ENCODE data around the gene HLA-DRA. TPM values are rescaled to one million over a fixed set of nuclear protein-coding genes. Genes with fewer than 3 reads are reported as not detected.
"Not testable (repeated sequence)": the region's sequence is repeated elsewhere in the genome, so short reads cannot be mapped to it uniquely, and the experiment has no call there.

Gene HLA-DRA
- total RNA-seq, 2 experiments from 2014 or later: 4.3 to 6.0 TPM

DNA sequence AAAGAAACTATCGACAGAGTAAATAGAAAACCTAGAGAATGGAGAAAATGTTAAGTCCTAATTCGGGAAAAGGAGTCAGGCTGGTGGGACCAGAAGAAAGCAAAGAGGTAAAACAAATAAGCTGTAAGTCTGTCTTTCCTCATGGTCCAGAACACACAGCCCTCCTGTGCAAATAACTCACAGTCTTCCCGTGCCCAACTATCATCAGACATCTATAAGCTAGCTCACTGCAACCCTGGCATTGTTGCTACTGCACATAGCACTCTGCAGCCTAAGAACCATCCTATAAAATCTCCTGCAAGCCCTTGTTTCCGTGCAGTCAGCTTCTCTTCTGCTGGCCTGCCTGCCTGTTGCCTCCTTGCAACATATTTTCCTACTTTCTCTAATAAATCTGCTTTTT lies 17.4 kb downstream of the HLA-DRA start:
- ChIA-PET CTCF (no interaction called here), POLR2A (no interaction called here)
- Mint-ChIP-seq H3K9me3 (ENCODE audit: low read depth) (peaks cover 8% of the 10 kb centered on the region), H3K4me1 (no peaks in the 10 kb centered on the region), H3K36me3 (ENCODE audit: low read depth) (no peaks in the 10 kb centered on the region), H3K27me3 (peaks cover 47% of the 10 kb centered on the region), H3K4me3 (no peak overlapping the region), H3K27ac (no peak overlapping the region)
- intact Hi-C loops (cut with DNase I, micrococcal nuclease): no loop called here
- no peak for ATAC-seq
- no peak for DNase-seq

DNA sequence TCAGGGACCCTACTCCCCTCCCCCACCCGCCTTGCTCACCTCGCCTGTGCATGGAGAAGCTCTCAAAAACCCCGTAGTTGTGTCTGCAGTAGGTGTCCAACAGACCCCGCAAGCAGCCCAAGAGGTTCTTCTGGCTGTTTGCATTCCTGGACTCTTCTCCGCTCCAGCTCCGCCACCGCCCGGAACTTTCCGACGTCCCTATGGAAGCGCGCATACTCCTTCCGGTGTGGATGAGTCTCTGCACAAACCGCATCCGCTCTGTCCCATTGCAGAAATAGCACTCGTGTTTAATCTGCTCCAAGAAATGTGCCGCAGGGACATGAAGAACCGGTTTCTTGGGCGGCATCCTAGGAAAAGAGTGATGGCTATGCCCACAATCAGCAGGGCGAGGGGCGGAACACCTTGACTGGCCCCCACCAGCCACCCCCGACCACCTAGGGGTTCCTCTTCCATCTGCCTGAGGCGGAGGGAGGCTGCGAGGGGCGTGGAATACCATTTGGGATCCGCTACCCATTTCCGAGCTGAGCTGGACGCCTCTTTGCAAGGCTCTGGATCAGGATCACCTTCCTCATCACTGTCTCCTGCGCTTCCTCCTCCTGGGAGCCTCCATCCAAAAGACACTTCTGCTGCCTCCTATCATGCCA lies 20.2 kb downstream of the HLA-DRA start:
- CTCF ChIA-PET: interaction anchor here (0.7 to 1.3 kb wide), 2 partner anchors 46 to 243 kb away, joined by 3 read pairs; no protein-coding TSS in a partner anchor
- intact Hi-C loops (cut with DNase I, micrococcal nuclease): no loop called here
- H3K27me3 Mint-ChIP-seq: peaks cover 42% of the 10 kb centered on the region
- no peaks in the 10 kb centered on the region for H3K36me3 Mint-ChIP-seq (ENCODE audit: low read depth)
- ATAC-seq (no peak), DNase-seq (no peak)
- H3K27ac Mint-ChIP-seq: no peak overlapping the region
- POLR2A ChIA-PET: no interaction called here
- peaks cover 7% of the 10 kb centered on the region for H3K9me3 Mint-ChIP-seq (ENCODE audit: low read depth)
- peaks cover 6% of the 10 kb centered on the region for H3K4me1 Mint-ChIP-seq
- no peak overlapping the region for H3K4me3 Mint-ChIP-seq

DNA sequence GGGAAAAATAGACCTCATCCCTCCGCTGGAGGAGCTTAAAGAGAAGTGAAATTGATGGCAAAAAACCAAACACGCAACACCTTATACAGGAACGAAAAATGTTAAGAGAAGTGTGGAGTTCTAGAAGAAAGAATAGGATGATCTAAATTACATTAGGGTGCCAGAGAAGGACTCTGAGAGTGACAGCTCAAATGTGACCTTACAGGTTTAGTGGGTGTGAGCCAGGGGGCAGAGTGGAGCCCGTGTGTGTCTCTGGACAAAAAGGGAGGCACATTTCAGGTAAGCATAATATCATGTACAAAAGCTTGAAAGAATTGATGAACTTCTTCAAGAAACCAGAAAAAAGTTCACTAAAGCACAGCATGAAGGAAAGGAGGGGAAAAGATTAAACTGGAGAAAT lies 20.8 kb downstream of the HLA-DRA start:
- CTCF ChIA-PET: interaction anchor here (0.7 to 1.3 kb wide), 2 partner anchors 47 to 242 kb away, joined by 3 read pairs; no protein-coding TSS in a partner anchor
- Mint-ChIP-seq H3K36me3 (ENCODE audit: low read depth) (no peaks in the 10 kb centered on the region), H3K9me3 (ENCODE audit: low read depth) (peaks cover 13% of the 10 kb centered on the region), H3K27ac (no peak overlapping the region), H3K4me1 (peaks cover 6% of the 10 kb centered on the region), H3K27me3 (peaks cover 46% of the 10 kb centered on the region), H3K4me3 (no peak overlapping the region)
- intact Hi-C loops (cut with DNase I, micrococcal nuclease): no loop called here
- POLR2A ChIA-PET: no interaction called here
- DNase-seq: no peak
- ATAC-seq: no peak

DNA sequence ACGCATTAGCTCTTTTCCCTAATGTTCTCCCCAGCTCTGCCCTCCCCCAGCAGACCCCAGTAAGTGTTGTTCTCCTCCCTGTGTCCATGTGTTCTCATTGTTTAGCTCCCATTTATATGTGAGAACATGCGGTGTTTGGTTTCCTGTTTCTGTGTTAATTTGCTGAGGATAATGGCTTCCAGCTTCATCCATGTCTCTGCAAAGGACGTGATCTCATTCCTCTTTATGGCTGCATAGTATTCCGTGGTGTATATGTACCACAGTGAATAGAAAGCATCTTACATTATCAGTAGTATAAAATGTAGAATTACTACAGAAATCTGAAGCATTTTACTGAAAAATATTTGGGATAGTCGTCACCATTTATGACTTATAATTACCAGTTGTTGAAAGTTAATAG lies 21.8 kb downstream of the HLA-DRA start:
- intact Hi-C loops (cut with DNase I, micrococcal nuclease): no loop called here
- ATAC-seq: no peak
- Mint-ChIP-seq H3K27ac (no peak overlapping the region), H3K27me3 (peaks cover 44% of the 10 kb centered on the region), H3K4me1 (peaks cover 6% of the 10 kb centered on the region), H3K4me3 (no peak overlapping the region), H3K9me3 (ENCODE audit: low read depth) (peaks cover 16% of the 10 kb centered on the region), H3K36me3 (ENCODE audit: low read depth) (peaks cover under 1% of the 10 kb centered on the region)
- POLR2A ChIA-PET: no interaction called here
- no peak for DNase-seq
- CTCF ChIA-PET: no interaction called here

DNA sequence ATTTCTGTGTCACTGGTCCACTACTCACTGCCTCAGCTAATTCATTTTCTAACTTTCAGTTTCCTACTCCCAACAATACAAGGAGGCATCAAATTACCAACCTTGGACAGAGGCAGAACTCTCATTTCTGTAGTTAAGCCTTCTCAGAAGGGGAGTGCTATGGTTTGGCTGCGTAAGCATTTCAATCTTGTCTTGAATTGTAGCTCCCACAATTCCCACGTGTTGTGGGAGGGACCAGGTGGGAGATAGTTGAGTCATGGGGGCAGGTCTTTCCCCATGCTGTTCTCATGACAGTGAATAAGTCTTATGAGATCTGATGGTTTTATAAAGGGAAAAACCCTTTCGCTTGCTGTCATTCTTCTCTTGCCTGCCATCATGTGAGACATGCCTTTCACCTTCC lies 22.9 kb downstream of the HLA-DRA start:
- H3K27ac Mint-ChIP-seq: peak overlapping the region; percentile 42
- peaks cover 2% of the 10 kb centered on the region for H3K36me3 Mint-ChIP-seq (ENCODE audit: low read depth)
- H3K9me3 Mint-ChIP-seq (ENCODE audit: low read depth): peaks cover 19% of the 10 kb centered on the region
- DNase-seq (peak; percentile 82), ATAC-seq (peak; percentile 98)
- intact Hi-C loops (cut with DNase I, micrococcal nuclease): loop anchor here in 1 of 2 experiments (1.0 kb wide), 2 partner anchors 148 to 223 kb away; no protein-coding TSS in a partner anchor
- ChIA-PET CTCF (interaction anchor here (0.6 to 1.4 kb wide), 4 partner anchors 15 to 1855 kb away, joined by 3 to 4 read pairs (median 4); no protein-coding TSS in a partner anchor), POLR2A (no interaction called here)
- peaks cover 46% of the 10 kb centered on the region for H3K27me3 Mint-ChIP-seq
- H3K4me3 Mint-ChIP-seq: no peak overlapping the region
- H3K4me1 Mint-ChIP-seq: peaks cover 6% of the 10 kb centered on the region

DNA sequence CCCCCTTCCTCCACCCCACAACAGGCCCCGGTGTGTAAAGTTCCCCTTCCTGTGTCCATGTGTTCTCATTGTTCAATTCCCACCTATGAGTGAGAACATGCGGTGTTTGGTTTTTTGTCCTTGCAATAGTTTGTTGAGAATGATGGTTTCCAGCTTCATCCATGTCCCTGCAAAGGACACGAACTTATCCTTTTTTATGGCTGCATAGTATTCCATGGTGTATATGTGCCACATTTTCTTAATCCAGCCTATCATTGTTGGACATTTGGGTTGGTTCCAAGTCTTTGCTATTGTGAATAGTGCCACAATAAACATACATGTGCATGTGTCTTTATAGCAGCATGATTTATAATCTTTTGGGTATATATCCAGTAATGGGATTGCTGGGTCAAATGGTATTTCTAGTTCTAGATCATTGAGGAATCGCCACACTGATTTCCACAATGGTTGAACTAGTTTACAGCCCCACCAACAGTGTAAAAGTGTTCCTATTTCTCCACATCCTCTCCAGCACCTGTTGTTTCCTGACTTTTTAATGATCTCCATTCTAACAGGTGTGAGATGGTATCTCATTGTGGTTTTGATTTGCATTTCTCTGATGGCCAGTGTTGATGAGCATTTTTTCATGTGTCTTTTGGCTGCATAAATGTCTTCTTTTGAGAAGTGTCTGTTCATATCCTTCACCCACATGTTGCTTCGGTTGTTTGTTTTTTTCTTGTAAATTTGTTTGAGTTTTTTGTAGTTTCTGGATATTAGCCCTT lies 28.2 kb downstream of the HLA-DRA start:
- peaks cover 30% of the 10 kb centered on the region for H3K27me3 Mint-ChIP-seq
- POLR2A ChIA-PET; H3K4me3 Mint-ChIP-seq; ATAC-seq; H3K4me1 Mint-ChIP-seq; CTCF ChIA-PET; DNase-seq; H3K36me3 Mint-ChIP-seq (ENCODE audit: low read depth); intact Hi-C loops (cut with DNase I, micrococcal nuclease); H3K27ac Mint-ChIP-seq: not testable (repeated sequence)
- peaks cover 19% of the 10 kb centered on the region for H3K9me3 Mint-ChIP-seq (ENCODE audit: low read depth)

DNA sequence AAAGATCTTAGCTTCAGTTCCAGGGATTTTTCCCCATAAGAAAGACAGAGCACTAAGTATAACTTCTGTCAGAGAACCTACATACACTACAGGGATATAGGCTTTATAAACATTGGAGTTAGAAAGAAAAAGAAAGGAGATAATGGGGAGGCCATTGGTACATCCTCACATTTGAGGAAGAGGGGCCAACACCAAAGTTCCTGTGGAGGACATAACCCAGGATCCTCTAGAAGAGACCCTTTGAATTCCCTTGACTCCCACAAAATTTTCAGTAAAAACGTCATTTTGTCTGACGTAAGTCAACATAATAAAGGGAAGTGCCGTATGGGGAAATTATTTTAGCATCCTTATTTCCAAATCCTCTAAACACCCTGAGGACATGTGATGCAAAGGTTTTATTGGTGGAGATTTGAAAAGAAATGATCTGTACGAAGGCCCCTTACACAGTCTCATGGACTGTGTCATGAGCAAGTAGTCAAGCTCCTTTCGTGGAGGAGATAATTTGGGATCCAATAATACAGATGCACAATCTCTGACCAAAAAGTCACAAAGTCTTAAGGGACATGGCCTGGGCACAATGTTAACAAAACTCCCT lies 33.2 kb downstream of the HLA-DRA start:
- Mint-ChIP-seq H3K27ac (no peak overlapping the region), H3K36me3 (ENCODE audit: low read depth) (no peaks in the 10 kb centered on the region), H3K9me3 (ENCODE audit: low read depth) (no peaks in the 10 kb centered on the region), H3K27me3 (peaks cover 22% of the 10 kb centered on the region), H3K4me1 (no peaks in the 10 kb centered on the region), H3K4me3 (no peak overlapping the region)
- intact Hi-C loops (cut with DNase I, micrococcal nuclease): no loop called here
- no peak for DNase-seq
- CTCF ChIA-PET: no interaction called here
- no peak for ATAC-seq
- POLR2A ChIA-PET: no interaction called here

DNA sequence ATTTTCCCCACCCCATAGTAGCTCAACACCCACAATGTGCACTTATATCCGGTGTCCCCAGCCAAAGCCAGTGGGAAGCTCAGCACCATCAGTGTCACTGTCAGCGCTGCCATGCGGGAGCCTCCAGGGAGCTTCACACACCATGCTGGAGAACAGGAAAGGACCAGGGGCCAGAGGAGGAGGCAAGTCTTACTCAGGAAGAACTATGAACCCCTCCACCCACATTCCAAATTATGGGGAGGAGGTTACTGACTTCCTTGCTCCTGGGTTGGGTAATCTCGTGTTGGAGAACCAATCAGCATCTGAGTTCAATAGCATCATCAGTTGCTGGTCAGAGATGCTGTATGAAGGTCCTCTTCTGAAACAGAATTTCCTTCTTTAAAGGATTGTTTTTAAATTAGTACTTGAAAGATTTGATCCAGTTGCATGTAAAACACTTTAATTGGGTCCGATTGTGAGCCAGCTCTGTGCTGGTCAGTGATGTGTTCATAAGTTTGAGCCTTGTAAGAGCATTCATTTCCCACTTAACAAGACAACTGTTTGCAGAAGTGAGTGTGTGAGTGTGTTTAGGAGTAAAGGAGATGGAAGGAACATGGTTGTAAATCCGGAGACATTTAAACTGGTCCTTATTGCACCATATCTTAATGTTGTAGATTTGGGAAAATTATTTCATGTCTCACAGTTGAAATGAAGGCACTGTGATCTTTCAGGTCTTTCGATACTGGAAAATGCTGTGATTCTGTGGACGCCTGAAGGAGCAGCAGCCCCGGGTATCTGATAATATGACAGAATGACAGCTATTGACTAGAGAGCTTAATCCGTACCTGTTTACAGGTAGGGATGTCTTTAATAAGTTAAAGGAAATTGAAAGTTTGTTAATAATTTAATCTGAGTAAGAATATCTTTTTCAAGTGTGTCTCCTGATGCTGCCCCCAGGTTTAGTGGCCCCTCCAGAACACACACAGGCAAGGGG lies 34.0 kb downstream of the HLA-DRA start:
- intact Hi-C loops (cut with DNase I, micrococcal nuclease); H3K36me3 Mint-ChIP-seq (ENCODE audit: low read depth); H3K4me1 Mint-ChIP-seq; H3K27ac Mint-ChIP-seq; CTCF ChIA-PET; POLR2A ChIA-PET; H3K9me3 Mint-ChIP-seq (ENCODE audit: low read depth); H3K4me3 Mint-ChIP-seq; DNase-seq: not testable (repeated sequence)
- H3K27me3 Mint-ChIP-seq: peaks cover 24% of the 10 kb centered on the region
- ATAC-seq: peak; percentile 87

DNA sequence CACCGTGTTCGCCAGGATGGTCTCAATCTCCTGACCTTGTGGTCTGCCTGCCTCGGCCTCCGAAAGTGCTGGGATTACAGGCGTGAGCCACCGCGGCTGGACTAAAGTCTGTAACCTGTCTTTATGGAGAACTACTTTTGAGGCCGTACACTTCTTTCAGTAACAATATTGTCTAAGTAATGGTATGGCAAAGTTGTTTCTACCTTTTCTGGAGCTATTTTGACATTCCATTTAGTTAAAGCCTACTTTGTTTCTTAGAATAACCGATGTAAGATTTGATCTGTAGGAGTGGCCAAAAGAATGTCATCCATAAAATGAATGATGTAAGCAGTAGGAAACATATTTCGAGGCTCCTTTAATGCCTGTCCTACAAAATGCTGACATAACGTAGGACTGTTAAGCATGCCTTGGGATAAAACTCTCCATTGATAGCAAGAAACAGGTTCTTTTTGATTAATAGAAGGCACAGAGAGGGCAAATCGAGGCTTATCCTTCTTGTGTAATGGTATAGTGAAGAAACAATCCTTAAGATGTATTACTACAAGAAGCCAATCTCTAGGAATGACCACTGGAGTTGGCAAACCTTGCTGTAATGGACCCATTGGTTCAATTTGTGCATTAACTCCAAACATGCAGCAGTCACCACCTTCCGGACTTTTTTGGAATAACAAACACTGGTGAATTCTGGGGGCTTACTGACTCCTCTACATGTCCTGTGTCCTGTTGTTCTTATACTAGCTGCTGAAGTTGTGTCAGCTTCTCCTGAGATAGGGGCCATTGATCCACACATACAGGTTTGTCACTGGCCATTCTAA lies 35.9 kb downstream of the HLA-DRA start:
- H3K27me3 Mint-ChIP-seq: peaks cover 24% of the 10 kb centered on the region
- H3K4me3 Mint-ChIP-seq: no peak overlapping the region
- H3K27ac Mint-ChIP-seq: no peak overlapping the region
- intact Hi-C loops (cut with DNase I, micrococcal nuclease): no loop called here
- ChIA-PET POLR2A (no interaction called here), CTCF (interaction anchor here (0.6 kb wide), 2 partner anchors 316 to 1292 kb away, joined by 3 read pairs; no protein-coding TSS in a partner anchor)
- H3K9me3 Mint-ChIP-seq (ENCODE audit: low read depth): no peaks in the 10 kb centered on the region
- DNase-seq: no peak
- no peaks in the 10 kb centered on the region for H3K36me3 Mint-ChIP-seq (ENCODE audit: low read depth)
- no peaks in the 10 kb centered on the region for H3K4me1 Mint-ChIP-seq
- no peak for ATAC-seq

DNA sequence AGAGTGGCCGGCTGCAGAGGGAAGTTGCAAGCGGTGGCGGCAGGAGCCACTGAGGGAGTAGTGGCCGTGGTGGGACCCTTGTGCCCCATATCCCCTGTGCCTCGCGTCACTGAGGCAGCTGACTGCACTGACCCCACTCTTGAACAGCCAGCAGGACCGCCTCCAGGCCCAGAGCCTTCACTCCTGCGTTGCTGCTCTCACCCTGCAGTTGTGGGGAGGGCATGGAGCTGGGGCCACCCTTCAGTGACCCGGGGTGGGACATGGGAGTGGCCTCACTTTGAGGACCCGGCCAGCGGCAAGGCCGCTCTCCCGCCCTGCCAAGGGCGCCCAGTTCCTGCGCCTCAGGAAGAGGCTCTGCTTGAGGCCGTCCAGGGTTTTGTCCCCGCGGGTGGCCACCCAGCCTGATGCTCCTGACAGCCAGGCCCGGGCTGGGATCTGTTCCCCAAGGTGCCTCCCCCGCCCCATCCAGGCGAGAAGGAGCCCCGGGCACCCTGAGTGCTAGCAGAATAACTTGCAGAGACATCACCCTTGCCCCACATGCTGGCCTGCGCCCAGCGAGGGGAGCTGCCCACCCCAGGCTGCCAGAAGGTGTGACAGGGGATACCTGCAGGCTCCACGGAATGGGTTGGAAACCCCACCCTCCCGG lies 44.4 kb downstream of the HLA-DRA start:
- intact Hi-C loops (cut with DNase I, micrococcal nuclease): no loop called here
- POLR2A ChIA-PET: no interaction called here
- Mint-ChIP-seq H3K4me1 (no peaks in the 10 kb centered on the region), H3K27me3 (peaks cover 7% of the 10 kb centered on the region), H3K9me3 (ENCODE audit: low read depth) (no peaks in the 10 kb centered on the region), H3K36me3 (ENCODE audit: low read depth) (no peaks in the 10 kb centered on the region), H3K27ac (no peak overlapping the region), H3K4me3 (no peak overlapping the region)
- CTCF ChIA-PET: no interaction called here
- ATAC-seq (no peak), DNase-seq (no peak)
